Uterus (tissue), 4 donors: Measurements from ENCODE around the gene BANF2. TPM values are rescaled to one million over a fixed set of nuclear protein-coding genes. Genes with fewer than 3 reads are reported as not detected.

Experiments used
- DNase-seq, 2 donors: peaks; one replicate each; pipeline ENCODE4 v3.0.0-alpha.2; 2019 to 2020
- H3K27ac ChIP-seq, 2 donors: fragments of 200-600 bp; sonication (generic); 1 replicate in 1 of 2; 2 replicates in 1 of 2; pipeline ENCODE4 v1.5.1; 2016 to 2018
- H3K27me3 ChIP-seq, 2 donors: fragments of 200-600 bp; sonication (generic); one replicate each; pipeline ENCODE4 v1.5.1; 2018 to 2019; ENCODE audit warnings: control low read depth in 1 of 2
- H3K36me3 ChIP-seq, 2 donors: fragments of 200-600 bp; sonication (generic); one replicate each; pipeline ENCODE4 v1.5.1; 2019; ENCODE audit warnings: control low read depth in 1 of 2
- H3K4me1 ChIP-seq, 2 donors: fragments of 200-600 bp; sonication (generic); one replicate each; pipeline ENCODE4 v1.5.1; 2018 to 2019; ENCODE audit warnings: control low read depth in 1 of 2
- H3K4me3 ChIP-seq, 2 donors: fragments of 200-600 bp; sonication (generic); 1 replicate in 1 of 2; 2 replicates in 1 of 2; pipeline ENCODE4 v1.5.1; 2018 to 2019; ENCODE audit warnings: mild to moderate bottlenecking in 1 of 2
- H3K9me3 ChIP-seq, 2 donors: fragments of 200-600 bp; sonication (generic); one replicate each; pipeline ENCODE4 v1.5.1; 2019; ENCODE audit warnings: control low read depth in 1 of 2
- POLR2A ChIP-seq, 2 donors: fragments of 450-650 bp; IDR thresholded peaks; one replicate each; pipeline ENCODE4 v1.6.1; 2016; ENCODE audit warnings: antibody characterized with exemption in 2 of 2, mild to moderate bottlenecking in 1 of 2, moderate library complexity in 1 of 2
- intact Hi-C: fragments of 100-400 bp; cut with DNase I; formaldehyde crosslinking; loops from one replicate; pipeline ENCODE4 v1.15.1; 2023; ENCODE audit warnings: low total_unique reads
- total RNA-seq, 4 donors: library from RNA; depleted of rRNA in 3 of 4; stranded (reverse); fragments of >200 nt in 3 of 4; gene quantifications; one replicate each; pipeline versions ENCODE4 v1.1.0 to v1.2.4, GENCODE V29; 2014 to 2023
- TF ChIP-seq, protein P1 (sequence below), 4 experiments: fragments of 200-600 bp in 2 of 4; fragments of 450-650 bp in 2 of 4; sonication (generic) in 2 of 4; IDR thresholded peaks; one replicate each; pipeline ENCODE4 v1.5.1; 2016 to 2019; ENCODE audit warnings: antibody characterized with exemption in 4 of 4, mild to moderate bottlenecking in 2 of 4, moderate library complexity in 1 of 4
- donor health status: DM: yes; HTN: yes; CAD: no.

BANF2 gene
- total RNA-seq, 4 donors from 2014 or later, result not detected

DNA sequence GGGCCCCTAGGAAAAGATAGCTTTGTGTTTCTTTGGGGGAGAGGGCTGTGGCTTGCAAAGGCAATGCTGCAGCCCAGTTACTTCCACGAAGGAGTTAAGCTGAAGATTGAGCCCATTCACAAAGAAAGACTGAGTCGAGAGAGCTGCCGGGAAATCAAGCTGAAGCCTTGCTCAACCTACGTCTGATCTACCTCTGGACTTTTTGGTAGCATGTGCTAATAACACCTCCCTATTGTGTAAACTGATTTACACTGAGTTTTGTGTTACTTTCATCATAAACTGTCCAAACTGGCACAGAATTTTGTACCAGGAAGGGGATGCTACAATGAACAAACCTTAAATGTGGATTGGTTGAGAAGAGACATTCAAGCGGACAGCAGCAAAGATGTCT is 23.5 kb downstream of the BANF2 start:
- H3K9me3 ChIP-seq, result no peaks in the 10 kb centered on the region
- no peaks in the 10 kb centered on the region for H3K27me3 ChIP-seq
- no peak overlapping the region for H3K4me3 ChIP-seq
- no peaks in the 10 kb centered on the region for H3K36me3 ChIP-seq
- TF ChIP-seq, protein P1, sequence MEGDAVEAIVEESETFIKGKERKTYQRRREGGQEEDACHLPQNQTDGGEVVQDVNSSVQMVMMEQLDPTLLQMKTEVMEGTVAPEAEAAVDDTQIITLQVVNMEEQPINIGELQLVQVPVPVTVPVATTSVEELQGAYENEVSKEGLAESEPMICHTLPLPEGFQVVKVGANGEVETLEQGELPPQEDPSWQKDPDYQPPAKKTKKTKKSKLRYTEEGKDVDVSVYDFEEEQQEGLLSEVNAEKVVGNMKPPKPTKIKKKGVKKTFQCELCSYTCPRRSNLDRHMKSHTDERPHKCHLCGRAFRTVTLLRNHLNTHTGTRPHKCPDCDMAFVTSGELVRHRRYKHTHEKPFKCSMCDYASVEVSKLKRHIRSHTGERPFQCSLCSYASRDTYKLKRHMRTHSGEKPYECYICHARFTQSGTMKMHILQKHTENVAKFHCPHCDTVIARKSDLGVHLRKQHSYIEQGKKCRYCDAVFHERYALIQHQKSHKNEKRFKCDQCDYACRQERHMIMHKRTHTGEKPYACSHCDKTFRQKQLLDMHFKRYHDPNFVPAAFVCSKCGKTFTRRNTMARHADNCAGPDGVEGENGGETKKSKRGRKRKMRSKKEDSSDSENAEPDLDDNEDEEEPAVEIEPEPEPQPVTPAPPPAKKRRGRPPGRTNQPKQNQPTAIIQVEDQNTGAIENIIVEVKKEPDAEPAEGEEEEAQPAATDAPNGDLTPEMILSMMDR (IDR thresholded peaks at IDR 0.05), result no peak
- TF ChIP-seq POLR2A (IDR thresholded peaks at IDR 0.05), result no peak
- H3K27ac ChIP-seq, result no peak overlapping the region
- H3K4me1 ChIP-seq, result no peaks in the 10 kb centered on the region
- DNase-seq, result no peak
- intact Hi-C loops, result no loop called here

GRCh38 chr20:17725094-17725835 is 25.5 kb downstream of the BANF2 start:
- no peaks in the 10 kb centered on the region for H3K4me1 ChIP-seq
- no peak overlapping the region for H3K27ac ChIP-seq
- H3K4me3 ChIP-seq, result no peak overlapping the region
- no peaks in the 10 kb centered on the region for H3K36me3 ChIP-seq
- TF ChIP-seq, protein P1 (IDR thresholded peaks at IDR 0.05), result no peak
- no peak for TF ChIP-seq POLR2A (IDR thresholded peaks at IDR 0.05)
- no peaks in the 10 kb centered on the region for H3K9me3 ChIP-seq
- intact Hi-C loops, result no loop called here
- DNase-seq, result no peak
- no peaks in the 10 kb centered on the region for H3K27me3 ChIP-seq

GRCh38 chr20:17726902-17727301 is 27.1 kb downstream of the BANF2 start:
- Histone ChIP-seq H3K9me3 (no peaks in the 10 kb centered on the region), H3K27ac (no peak overlapping the region), H3K36me3 (no peaks in the 10 kb centered on the region), H3K4me1 (no peaks in the 10 kb centered on the region), H3K4me3 (no peak overlapping the region), H3K27me3 (no peaks in the 10 kb centered on the region)
- no peak for DNase-seq
- intact Hi-C loops, result no loop called here
- no peak for TF ChIP-seq POLR2A (IDR thresholded peaks at IDR 0.05)
- TF ChIP-seq, protein P1 (IDR thresholded peaks at IDR 0.05), result no peak

DNA sequence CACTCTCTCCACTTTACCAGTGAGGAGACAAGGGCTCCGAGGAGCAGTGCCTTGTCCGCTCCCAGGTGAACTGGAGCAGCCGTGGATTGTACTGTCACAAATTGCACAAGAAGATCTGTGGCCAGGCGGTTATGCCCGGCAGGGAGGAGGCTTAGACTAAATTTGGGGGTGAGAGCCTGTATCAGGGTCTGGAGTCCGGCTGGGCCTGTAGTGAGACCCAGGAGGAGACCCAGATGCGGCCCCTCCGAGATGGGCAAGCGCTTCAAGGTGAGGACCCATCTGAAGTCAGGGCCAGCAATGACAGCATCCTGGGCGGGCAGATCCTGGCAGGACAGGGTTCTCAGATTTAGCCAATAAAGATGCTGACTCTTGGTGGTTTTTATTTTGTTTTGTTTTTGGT is 27.6 kb downstream of the BANF2 start:
- Histone ChIP-seq H3K4me1 (no peaks in the 10 kb centered on the region), H3K9me3 (no peaks in the 10 kb centered on the region), H3K27ac (no peak overlapping the region), H3K4me3 (no peak overlapping the region), H3K36me3 (no peaks in the 10 kb centered on the region), H3K27me3 (no peaks in the 10 kb centered on the region)
- no peak for DNase-seq
- intact Hi-C loops, result no loop called here
- TF ChIP-seq, protein P1 (IDR thresholded peaks at IDR 0.05), result no peak
- TF ChIP-seq POLR2A (IDR thresholded peaks at IDR 0.05), result no peak

DNA sequence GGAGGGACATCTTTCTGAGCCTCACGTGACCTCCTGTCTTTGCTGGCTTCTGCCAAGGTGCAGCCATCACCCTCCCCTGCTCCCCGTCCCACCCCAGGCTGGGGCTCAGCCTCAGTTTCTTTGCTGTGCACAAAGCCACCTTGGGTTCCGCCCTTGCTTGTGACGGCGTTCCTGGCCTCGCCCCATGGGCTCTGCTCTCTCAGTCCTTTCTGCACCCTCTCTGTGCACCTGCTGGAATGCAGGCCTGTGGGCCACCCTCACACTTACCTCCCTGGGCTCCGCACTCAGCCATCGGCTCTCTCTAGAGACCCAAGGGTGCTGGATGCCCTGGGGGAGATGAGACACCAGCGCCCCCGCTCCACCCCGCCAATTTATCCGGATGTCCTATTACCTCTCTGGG is 28.3 kb downstream of the BANF2 start:
- H3K4me1 ChIP-seq, result no peaks in the 10 kb centered on the region
- no peak for DNase-seq
- H3K27ac ChIP-seq, result no peak overlapping the region
- no peaks in the 10 kb centered on the region for H3K36me3 ChIP-seq
- H3K4me3 ChIP-seq, result no peak overlapping the region
- no peaks in the 10 kb centered on the region for H3K27me3 ChIP-seq
- no peaks in the 10 kb centered on the region for H3K9me3 ChIP-seq
- TF ChIP-seq POLR2A (IDR thresholded peaks at IDR 0.05), result no peak
- TF ChIP-seq, protein P1 (IDR thresholded peaks at IDR 0.05), result no peak
- intact Hi-C loops, result no loop called here
